Peyer's patch (tissue), 4 donors: ENCODE measurements around the gene AP2B1.

Experiments
- CTCF ChIP-seq, 6 experiments: fragments of 450-650 bp in 4 of 6; fragments of 200-600 bp in 2 of 6; sonication (generic) in 1 of 6; IDR thresholded peaks; one replicate each; pipeline ENCODE4 v1.5.1; 2017 to 2019; ENCODE audit warnings: antibody characterized with exemption in 6 of 6, mild to moderate bottlenecking in 3 of 6, moderate library complexity in 1 of 6
- POLR2A ChIP-seq, 2 donors: fragments of 450-650 bp; IDR thresholded peaks; one replicate each; pipeline ENCODE4 v1.5.1; 2017; ENCODE audit warnings: antibody characterized with exemption in 2 of 2, mild to moderate bottlenecking in 2 of 2, moderate library complexity in 2 of 2

GRCh38 chr17:35714988-35715387, 127.9 kb downstream of the AP2B1 start:
- TF ChIP-seq CTCF (IDR thresholded peaks at IDR 0.05) = no peak
- no peak for TF ChIP-seq POLR2A (IDR thresholded peaks at IDR 0.05)
